Panc1 (cell line): Measurements from ENCODE around the gene AGAP1. TPM values are rescaled to one million over a fixed set of nuclear protein-coding genes. Genes with fewer than 3 reads are reported as not detected.

ENCODE experiments used
- ATAC-seq: fragments of 200-7000 bp; cut with Tn5 transposase; 2 replicates; pipeline ENCODE4 v1.9.1; 2020; ENCODE audit warnings: mild to moderate bottlenecking, moderate library complexity
- BruUV-seq: library from RNA; stranded (reverse); fragments of 400-500 nt; replicated peaks from 2 replicates; lab custom pipeline; 2021; lab: Mats Ljungman, UMichigan
- CTCF ChIA-PET: fragments of 300-600 bp; sonication (Branson Sonifier 250); formaldehyde crosslinking; loops from one replicate; lab custom pipeline; 2022; ENCODE audit warnings: antibody characterized with exemption; lab: Charles Lee
- POLR2A ChIA-PET: fragments of 300-600 bp; sonication (Branson Sonifier 250); formaldehyde crosslinking; loops from one replicate; lab custom pipeline; 2022; ENCODE audit warnings: antibody characterized with exemption; lab: Charles Lee
- DNase-seq: peaks from one replicate; pipeline ENCODE4 v3.0.0-alpha.2; 2010; ENCODE audit warnings: low read depth, low spot score
- H3K27ac ChIP-seq: 2 replicates; pipeline ENCODE4 v1.5.1; 2011; ENCODE audit warnings: mild to moderate bottlenecking, low read length, inconsistent platforms
- H3K27me3 ChIP-seq: fragments of 200-500 bp; sonication (Bioruptor generic); 2 replicates; pipeline ENCODE4 v1.6.0; 2014; ENCODE audit warnings: low read length, inconsistent platforms; ENCODE audit not compliant: control insufficient read depth, insufficient read depth
- H3K36me3 ChIP-seq: fragments of 200-500 bp; sonication (Bioruptor generic); 2 replicates; pipeline ENCODE4 v1.5.1; 2014; ENCODE audit warnings: inconsistent platforms, mild to moderate bottlenecking, low read length, moderate library complexity; ENCODE audit not compliant: control insufficient read depth, insufficient read depth
- H3K4me1 ChIP-seq: 2 replicates; pipeline ENCODE4 v1.5.1; 2011; ENCODE audit warnings: inconsistent platforms, mild to moderate bottlenecking, low read length, moderate library complexity; ENCODE audit not compliant: control insufficient read depth, insufficient read depth
- H3K4me3 ChIP-seq, 2 experiments: 2 replicates each; pipeline ENCODE4 v1.5.1; 2011 to 2012; ENCODE audit warnings: low read depth in 2 of 2, low read length in 2 of 2, mild to moderate bottlenecking in 2 of 2, inconsistent platforms in 1 of 2, moderate library complexity in 1 of 2
- H3K9me3 ChIP-seq: fragments of 200-500 bp; sonication (Bioruptor generic); 2 replicates; pipeline ENCODE4 v1.5.1; 2014; ENCODE audit warnings: low read depth, mild to moderate bottlenecking, inconsistent platforms, low read length, moderate library complexity; ENCODE audit not compliant: control insufficient read depth, insufficient read depth
- POLR2AphosphoS5 ChIP-seq: IDR thresholded peaks from 2 replicates; pipeline ENCODE4 v1.6.1; 2012; ENCODE audit warnings: mild to moderate bottlenecking, low read depth, low read length, moderate library complexity
- SIN3A ChIP-seq: IDR thresholded peaks from 2 replicates; pipeline ENCODE4 v1.6.1; 2012; ENCODE audit warnings: low read depth, mild to moderate bottlenecking, low read length, moderate library complexity, borderline replicate concordance; ENCODE audit not compliant: insufficient read depth
- TCF7L2 ChIP-seq: IDR thresholded peaks from 2 replicates; pipeline ENCODE4 v1.6.1; 2011; ENCODE audit warnings: mild to moderate bottlenecking, low read depth, low read length, inconsistent platforms
- in situ Hi-C: cut with HindIII; loops from 2 replicates; pipeline ENCODE4 v1.10.0; 2016; ENCODE audit warnings: low sequenced_read_pairs, low pct_unique_long_range_greater_than_20kb
- intact Hi-C: fragments of 100-400 bp; cut with micrococcal nuclease; formaldehyde crosslinking; loops from one replicate; pipeline ENCODE4 v1.10.0; 2022; ENCODE audit not compliant: unreplicated experiment
- total RNA-seq: library from RNA; stranded (reverse); gene quantifications from one replicate; pipeline ENCODE4 v1.2.1, GENCODE V29; 2021; ENCODE audit not compliant: unreplicated experiment
- TF ChIP-seq, protein P1 (sequence below): fragments of 450-650 bp; IDR thresholded peaks from 2 replicates; pipeline ENCODE4 v1.5.1; 2017; ENCODE audit warnings: mild to moderate bottlenecking
- TF ChIP-seq, protein P2 (sequence below), 2 experiments: IDR thresholded peaks; 2 replicates each; pipeline ENCODE4 v1.6.1; 2011 to 2012; ENCODE audit warnings: low read depth in 2 of 2, control low read depth in 1 of 2, low read length in 1 of 2, mild to moderate bottlenecking in 1 of 2, moderate library complexity in 1 of 2; ENCODE audit not compliant: insufficient read depth in 1 of 2

AGAP1 gene
- total RNA-seq, 1 experiment from 2014 or later = 38.9 TPM

DNA sequence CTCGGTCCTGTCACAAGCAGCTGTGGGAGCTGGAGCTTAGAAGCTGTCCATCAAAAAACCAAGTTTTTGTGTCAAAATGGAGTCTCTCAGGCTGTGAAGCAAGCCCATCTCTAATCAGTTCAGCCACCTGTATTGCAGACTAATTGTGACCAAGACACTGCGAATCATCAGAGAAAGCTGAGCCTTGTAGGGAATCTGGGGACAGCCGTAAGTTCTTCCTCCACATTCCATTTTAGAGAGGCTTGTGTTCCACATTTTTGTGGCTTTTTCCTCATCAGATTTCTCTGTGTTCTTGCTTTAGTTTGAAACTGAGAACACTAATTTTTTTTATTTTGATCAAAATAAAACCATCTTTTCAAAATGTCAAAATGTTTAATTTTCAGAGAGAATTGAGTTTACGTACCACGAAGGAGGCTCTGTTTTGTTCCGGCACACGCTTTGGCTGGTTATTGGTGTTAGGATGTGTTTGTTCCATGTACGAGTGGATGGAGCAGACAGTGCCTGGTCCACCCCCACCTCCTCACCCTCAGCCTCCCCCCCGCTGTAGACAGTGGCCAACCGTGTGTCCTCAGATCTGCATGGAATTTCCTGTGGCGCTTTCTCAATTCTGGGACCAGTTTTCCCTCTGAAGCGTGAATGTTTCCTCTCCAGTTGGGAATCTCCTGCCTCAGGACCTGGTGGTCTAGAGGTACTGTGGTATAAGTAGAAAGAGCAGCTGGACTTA, 140.8 kb downstream of the AGAP1 start:
- ChIA-PET CTCF (no interaction called here), POLR2A (no interaction called here)
- in situ Hi-C loops = no loop called here
- intact Hi-C loops = no loop called here
- no peak overlapping the region for H3K4me3 ChIP-seq
- BruUV-seq = no TSS peak
- DNase-seq = no peak
- no peak overlapping the region for H3K27ac ChIP-seq
- TF ChIP-seq, protein P1, sequence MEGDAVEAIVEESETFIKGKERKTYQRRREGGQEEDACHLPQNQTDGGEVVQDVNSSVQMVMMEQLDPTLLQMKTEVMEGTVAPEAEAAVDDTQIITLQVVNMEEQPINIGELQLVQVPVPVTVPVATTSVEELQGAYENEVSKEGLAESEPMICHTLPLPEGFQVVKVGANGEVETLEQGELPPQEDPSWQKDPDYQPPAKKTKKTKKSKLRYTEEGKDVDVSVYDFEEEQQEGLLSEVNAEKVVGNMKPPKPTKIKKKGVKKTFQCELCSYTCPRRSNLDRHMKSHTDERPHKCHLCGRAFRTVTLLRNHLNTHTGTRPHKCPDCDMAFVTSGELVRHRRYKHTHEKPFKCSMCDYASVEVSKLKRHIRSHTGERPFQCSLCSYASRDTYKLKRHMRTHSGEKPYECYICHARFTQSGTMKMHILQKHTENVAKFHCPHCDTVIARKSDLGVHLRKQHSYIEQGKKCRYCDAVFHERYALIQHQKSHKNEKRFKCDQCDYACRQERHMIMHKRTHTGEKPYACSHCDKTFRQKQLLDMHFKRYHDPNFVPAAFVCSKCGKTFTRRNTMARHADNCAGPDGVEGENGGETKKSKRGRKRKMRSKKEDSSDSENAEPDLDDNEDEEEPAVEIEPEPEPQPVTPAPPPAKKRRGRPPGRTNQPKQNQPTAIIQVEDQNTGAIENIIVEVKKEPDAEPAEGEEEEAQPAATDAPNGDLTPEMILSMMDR = no peak
- no peak for TF ChIP-seq POLR2AphosphoS5
- no peak for TF ChIP-seq TCF7L2
- TF ChIP-seq, protein P2, sequence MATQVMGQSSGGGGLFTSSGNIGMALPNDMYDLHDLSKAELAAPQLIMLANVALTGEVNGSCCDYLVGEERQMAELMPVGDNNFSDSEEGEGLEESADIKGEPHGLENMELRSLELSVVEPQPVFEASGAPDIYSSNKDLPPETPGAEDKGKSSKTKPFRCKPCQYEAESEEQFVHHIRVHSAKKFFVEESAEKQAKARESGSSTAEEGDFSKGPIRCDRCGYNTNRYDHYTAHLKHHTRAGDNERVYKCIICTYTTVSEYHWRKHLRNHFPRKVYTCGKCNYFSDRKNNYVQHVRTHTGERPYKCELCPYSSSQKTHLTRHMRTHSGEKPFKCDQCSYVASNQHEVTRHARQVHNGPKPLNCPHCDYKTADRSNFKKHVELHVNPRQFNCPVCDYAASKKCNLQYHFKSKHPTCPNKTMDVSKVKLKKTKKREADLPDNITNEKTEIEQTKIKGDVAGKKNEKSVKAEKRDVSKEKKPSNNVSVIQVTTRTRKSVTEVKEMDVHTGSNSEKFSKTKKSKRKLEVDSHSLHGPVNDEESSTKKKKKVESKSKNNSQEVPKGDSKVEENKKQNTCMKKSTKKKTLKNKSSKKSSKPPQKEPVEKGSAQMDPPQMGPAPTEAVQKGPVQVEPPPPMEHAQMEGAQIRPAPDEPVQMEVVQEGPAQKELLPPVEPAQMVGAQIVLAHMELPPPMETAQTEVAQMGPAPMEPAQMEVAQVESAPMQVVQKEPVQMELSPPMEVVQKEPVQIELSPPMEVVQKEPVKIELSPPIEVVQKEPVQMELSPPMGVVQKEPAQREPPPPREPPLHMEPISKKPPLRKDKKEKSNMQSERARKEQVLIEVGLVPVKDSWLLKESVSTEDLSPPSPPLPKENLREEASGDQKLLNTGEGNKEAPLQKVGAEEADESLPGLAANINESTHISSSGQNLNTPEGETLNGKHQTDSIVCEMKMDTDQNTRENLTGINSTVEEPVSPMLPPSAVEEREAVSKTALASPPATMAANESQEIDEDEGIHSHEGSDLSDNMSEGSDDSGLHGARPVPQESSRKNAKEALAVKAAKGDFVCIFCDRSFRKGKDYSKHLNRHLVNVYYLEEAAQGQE (IDR thresholded peaks at IDR 0.05; ENCODE audit: insufficient read depth in 1 of 2, low read depth in 2 of 2, low read length in 1 of 2) = no peak
- no peak for TF ChIP-seq SIN3A
- ATAC-seq = no peak
- H3K36me3 ChIP-seq = no peaks in the 10 kb centered on the region
- no peaks in the 10 kb centered on the region for H3K9me3 ChIP-seq
- no peaks in the 10 kb centered on the region for H3K27me3 ChIP-seq
- H3K4me1 ChIP-seq = no peaks in the 10 kb centered on the region

DNA sequence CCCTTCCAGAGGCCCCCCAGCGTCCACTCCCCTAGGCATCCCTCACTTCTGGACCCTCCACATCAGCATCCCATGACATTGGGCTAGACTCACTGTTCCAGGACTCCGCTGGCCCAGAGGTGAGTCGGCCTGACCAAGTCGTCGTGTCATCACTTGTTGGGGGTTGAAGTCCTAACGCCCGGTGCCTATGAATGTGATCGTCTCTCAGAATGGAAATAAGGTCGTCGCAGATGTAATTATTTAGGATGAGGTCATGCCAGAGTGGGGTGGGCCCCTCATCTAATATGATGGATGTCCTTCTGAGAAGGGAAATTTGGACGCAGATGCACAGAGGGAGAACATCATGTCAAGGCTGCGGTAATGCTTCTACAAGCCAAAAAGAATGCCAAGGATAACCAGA, 142.7 kb downstream of the AGAP1 start:
- DNase-seq (no peak), ATAC-seq (no peak)
- in situ Hi-C loops = no loop called here
- Histone ChIP-seq H3K4me1 (no peaks in the 10 kb centered on the region), H3K36me3 (no peaks in the 10 kb centered on the region), H3K9me3 (no peaks in the 10 kb centered on the region), H3K27ac (no peak overlapping the region), H3K27me3 (no peaks in the 10 kb centered on the region), H3K4me3 (no peak overlapping the region)
- TF ChIP-seq POLR2AphosphoS5 = no peak
- TF ChIP-seq SIN3A = no peak
- TF ChIP-seq, protein P1 = no peak
- no peak for TF ChIP-seq TCF7L2
- TF ChIP-seq, protein P2 (IDR thresholded peaks at IDR 0.05; ENCODE audit: insufficient read depth in 1 of 2, low read depth in 2 of 2, low read length in 1 of 2) = no peak
- intact Hi-C loops = no loop called here
- POLR2A ChIA-PET = no interaction called here
- BruUV-seq = no TSS peak
- CTCF ChIA-PET = no interaction called here
